HFF-Myc (cell line): Measurements from ENCODE around the gene VCL.

Source experiments
- DNase-seq: peaks from one replicate; pipeline ENCODE4 v3.0.0-alpha.2; 2011; ENCODE audit warnings: low read depth; ENCODE audit errors: extremely low read depth
- H3K4me3 ChIP-seq: replicated peaks from 2 replicates; pipeline ENCODE4 v1.5.1; 2011; ENCODE audit warnings: low read depth, mild to moderate bottlenecking, control low read depth, low read length
- CTCF ChIP-seq: IDR thresholded peaks from 2 replicates; pipeline ENCODE4 v1.5.1; 2012; ENCODE audit warnings: mild to moderate bottlenecking, low read depth, low read length, control low read depth; ENCODE audit errors: missing control alignments

The VCL gene

GRCh38 chr10:73989594-73990150 lies 8.2 kb upstream of the VCL start:
- no peak for TF ChIP-seq CTCF
- no peak overlapping the region for H3K4me3 ChIP-seq
- DNase-seq, result no peak

DNA sequence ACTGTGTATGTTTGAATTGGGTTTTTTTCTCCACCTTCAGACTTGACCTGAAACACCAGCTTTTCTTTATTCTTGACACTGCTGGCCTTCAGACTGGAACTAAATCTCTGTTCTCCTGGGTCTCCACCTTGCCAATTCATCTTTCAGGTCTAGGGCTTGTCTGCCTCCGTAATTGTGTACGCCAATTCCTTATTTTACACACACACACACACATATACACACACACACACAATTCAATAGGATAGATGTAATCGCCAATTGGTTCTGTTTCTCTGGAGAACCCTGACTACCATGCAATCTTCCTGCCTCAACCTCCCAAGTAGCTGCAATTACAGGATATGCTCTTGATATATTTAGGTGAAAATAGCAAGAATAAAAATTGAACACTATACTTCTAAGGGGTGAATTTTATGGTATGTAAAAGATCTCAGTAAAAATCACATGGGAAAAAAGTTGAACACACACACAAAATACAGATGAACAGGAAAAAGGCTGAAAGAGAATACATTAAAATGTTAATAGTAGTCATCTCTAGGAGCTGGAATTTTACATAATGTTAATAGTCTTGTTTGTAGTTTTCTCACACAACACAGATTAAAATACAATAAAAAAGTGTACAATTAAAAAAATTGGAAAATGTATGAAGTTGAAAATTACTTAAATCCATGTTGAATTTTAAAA lies 6.6 kb upstream of the VCL start:
- H3K4me3 ChIP-seq, result no peak overlapping the region
- no peak for DNase-seq
- TF ChIP-seq CTCF, result no peak

DNA sequence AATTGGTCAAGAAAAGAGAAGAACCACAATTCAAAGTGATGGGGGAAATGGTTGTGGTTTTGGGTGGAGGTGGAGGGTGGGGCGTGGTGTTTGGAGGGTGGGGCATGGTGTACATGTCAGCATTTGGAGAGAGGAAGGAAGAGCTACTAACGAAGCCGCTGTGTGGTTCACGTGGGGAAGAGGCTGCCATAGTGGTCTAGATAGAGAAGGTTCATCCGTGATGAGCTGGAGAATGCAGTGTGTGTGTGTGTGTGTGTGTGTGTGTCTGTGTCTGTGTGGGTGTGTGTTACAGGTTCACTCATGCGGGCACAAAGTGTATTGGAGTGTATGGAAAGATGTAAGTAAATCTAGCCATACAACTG lies 6.1 kb upstream of the VCL start:
- DNase-seq, result no peak
- H3K4me3 ChIP-seq, result no peak overlapping the region
- no peak for TF ChIP-seq CTCF

GRCh38 chr10:73992899-73993788 lies 4.8 kb upstream of the VCL start:
- DNase-seq, result no peak
- TF ChIP-seq CTCF, result no peak
- H3K4me3 ChIP-seq, result no peak overlapping the region

GRCh38 chr10:73995035-73995358 lies 2.9 kb upstream of the VCL start:
- no peak for TF ChIP-seq CTCF
- no peak for DNase-seq
- H3K4me3 ChIP-seq, result no peak overlapping the region

- no peak for TF ChIP-seq CTCF
- H3K4me3 ChIP-seq, result peak overlapping the region; percentile 100
- peak; percentile 39 for DNase-seq
These were observed 492 bp upstream of the VCL start for GRCh38 chr10:73997461-73997786.
